ENCODE results near the gene TCEA2. TPM values are rescaled to one million over a fixed set of nuclear protein-coding genes. Genes with fewer than 3 reads are reported as not detected.

Gene TCEA2
- total RNA-seq, 2 experiments from 2014 or later = 36.4 to 71.2 TPM

DNA sequence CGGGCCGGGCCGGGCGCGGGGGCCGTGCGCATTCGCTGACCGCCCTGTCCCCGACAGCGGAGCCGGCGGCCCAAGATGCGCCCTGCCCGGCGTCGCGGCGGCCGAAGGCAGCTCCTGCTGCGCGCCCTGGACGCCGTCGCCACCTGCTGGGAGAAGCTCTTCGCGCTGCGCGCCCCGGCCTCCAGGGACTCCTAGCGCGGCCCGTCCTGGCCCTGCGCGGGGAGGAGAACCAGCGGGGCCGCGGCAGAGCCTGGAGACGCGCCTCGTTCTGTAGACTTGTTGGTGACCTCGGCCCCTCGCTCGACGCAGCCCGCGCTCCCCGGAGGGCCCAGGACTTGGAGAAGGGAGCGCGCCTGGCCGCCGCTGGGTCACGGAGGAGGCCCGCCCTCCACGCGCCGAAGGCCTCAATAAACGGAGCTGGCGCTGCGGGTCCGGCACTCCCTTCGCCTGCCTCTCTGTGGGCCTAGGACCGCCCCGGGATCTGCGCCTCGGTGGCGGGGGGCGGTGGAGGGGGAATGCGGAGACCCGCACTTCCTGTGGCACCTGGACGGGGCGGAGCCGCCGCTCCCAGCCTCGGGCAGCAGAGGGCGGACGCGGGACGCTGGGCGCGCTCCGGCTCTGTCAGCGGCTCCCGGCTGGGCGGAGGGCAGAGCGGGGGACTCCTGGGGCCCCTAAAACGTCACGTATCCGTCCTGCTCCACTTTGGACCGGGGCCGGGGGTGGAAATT lies 24.3 kb upstream of the TCEA2 start:
- Histone ChIP-seq H3K79me2 (ENCODE audit: insufficient read depth, low read depth, low read length) (no peaks in the 10 kb centered on the region), H4K20me1 (ENCODE audit: insufficient read depth, low read length) (no peaks in the 10 kb centered on the region), H3K4me3 (ENCODE audit: low read depth, low read length, poor library complexity, severe bottlenecking) (peak overlapping the region; percentile 63), H3K9me3 (ENCODE audit: low read length) (no peaks in the 10 kb centered on the region), H3K4me1 (ENCODE audit: insufficient read depth, low read length, poor library complexity, severe bottlenecking) (peaks cover 45% of the 10 kb centered on the region), H2AFZ (ENCODE audit: low read length) (peak overlapping the region; percentile 52; the same call in 1 of the 2 replicates), H3K9me2 (ENCODE audit: insufficient read depth, low read length) (no peaks in the 10 kb centered on the region), H3K36me3 (ENCODE audit: insufficient read depth, low read length) (peaks cover 9% of the 10 kb centered on the region; the same call in 1 of the 2 replicates), H3K4me2 (ENCODE audit: low read length) (peak overlapping the region; percentile 86), H3K27ac (ENCODE audit: low read depth, low read length, poor library complexity, severe bottlenecking) (no peak overlapping the region)
- DNase-seq (ENCODE audit: low spot score) = peak; percentile 80
- TF ChIP-seq, protein P1, sequence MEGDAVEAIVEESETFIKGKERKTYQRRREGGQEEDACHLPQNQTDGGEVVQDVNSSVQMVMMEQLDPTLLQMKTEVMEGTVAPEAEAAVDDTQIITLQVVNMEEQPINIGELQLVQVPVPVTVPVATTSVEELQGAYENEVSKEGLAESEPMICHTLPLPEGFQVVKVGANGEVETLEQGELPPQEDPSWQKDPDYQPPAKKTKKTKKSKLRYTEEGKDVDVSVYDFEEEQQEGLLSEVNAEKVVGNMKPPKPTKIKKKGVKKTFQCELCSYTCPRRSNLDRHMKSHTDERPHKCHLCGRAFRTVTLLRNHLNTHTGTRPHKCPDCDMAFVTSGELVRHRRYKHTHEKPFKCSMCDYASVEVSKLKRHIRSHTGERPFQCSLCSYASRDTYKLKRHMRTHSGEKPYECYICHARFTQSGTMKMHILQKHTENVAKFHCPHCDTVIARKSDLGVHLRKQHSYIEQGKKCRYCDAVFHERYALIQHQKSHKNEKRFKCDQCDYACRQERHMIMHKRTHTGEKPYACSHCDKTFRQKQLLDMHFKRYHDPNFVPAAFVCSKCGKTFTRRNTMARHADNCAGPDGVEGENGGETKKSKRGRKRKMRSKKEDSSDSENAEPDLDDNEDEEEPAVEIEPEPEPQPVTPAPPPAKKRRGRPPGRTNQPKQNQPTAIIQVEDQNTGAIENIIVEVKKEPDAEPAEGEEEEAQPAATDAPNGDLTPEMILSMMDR (conservative IDR thresholded peaks at IDR 0.05; ENCODE audit: low read length) = peak; percentile 73
- no peak for TF ChIP-seq EZH2phosphoT487 (IDR thresholded peaks at IDR 0.05; ENCODE audit: borderline replicate concordance, low read depth, low read length)
- intact Hi-C loops (cut with micrococcal nuclease; ENCODE audit: unreplicated experiment) = loop anchor here (1.0 kb wide), 1 partner anchor 84 kb away; no protein-coding TSS in a partner anchor
- POLR2A ChIA-PET = no interaction called here
- BruUV-seq (replicated peaks) = no TSS peak
- CTCF ChIA-PET (ENCODE audit: unreplicated experiment) = interaction anchor here (0.6 to 0.8 kb wide), 3 partner anchors 58 to 217 kb away, joined by 3 to 7 read pairs (median 3); partner anchors contain the start of genes PCMTD2 and PRPF6

DNA sequence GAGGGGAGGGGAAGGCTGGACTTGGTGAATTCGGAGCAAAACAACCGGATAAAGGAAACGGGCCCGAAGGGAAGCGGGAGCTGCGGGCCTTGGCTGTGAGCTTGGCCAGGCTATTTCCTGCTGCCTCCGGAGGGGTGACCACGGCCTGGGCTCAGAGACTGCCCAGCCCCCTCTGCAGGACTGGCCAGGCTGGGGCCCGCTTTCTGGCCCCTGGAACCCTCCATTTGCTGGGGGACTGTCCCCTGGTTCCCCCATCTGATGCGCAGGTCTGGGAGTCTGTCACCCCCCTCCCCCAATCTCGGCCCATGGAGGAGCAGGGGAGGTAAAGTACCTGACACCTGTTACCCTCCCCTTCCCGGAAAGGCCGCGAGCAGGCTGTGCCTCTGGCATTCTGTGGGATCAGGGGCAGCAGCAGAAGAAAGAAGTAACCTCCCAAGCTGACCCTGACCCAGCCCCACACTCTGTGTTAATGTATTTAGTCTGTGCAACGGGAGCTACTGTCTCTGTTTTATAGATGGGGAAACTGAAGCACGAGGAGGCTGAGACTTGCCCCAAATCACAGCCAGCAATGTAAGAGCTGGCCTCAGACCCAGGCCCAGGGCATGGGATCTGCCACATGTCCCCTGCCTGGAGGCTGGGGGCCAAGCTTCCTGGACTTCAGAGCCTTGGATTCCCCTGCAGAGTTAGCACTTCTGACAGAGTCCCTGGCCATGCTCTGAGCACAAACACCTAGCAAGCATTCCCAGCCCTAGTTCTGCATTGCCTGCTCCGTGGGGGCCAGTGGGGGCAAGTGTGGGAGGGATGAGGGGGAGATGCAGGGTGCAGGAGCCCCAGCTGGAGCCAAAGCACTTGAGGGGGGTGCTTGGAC lies 23.5 kb upstream of the TCEA2 start:
- ChIA-PET CTCF (ENCODE audit: unreplicated experiment) (no interaction called here), POLR2A (interaction anchor here (1.1 kb wide), 1 partner anchor 59 kb away, joined by 3 read pairs; no protein-coding TSS in a partner anchor)
- H3K9me3 ChIP-seq (ENCODE audit: low read length) = no peaks in the 10 kb centered on the region
- intact Hi-C loops (cut with micrococcal nuclease; ENCODE audit: unreplicated experiment) = loop anchor here (1.0 kb wide), 1 partner anchor 83 kb away; no protein-coding TSS in a partner anchor
- peak overlapping the region; percentile 52; the same call in 1 of the 2 replicates for H2AFZ ChIP-seq (ENCODE audit: low read length)
- H3K4me2 ChIP-seq (ENCODE audit: low read length) = peak overlapping the region; percentile 86
- H3K79me2 ChIP-seq (ENCODE audit: insufficient read depth, low read depth, low read length) = no peaks in the 10 kb centered on the region
- H3K4me1 ChIP-seq (ENCODE audit: insufficient read depth, low read length, poor library complexity, severe bottlenecking) = peaks cover 45% of the 10 kb centered on the region
- no peaks in the 10 kb centered on the region for H4K20me1 ChIP-seq (ENCODE audit: insufficient read depth, low read length)
- no TSS peak for BruUV-seq (replicated peaks)
- peak overlapping the region; percentile 63 for H3K4me3 ChIP-seq (ENCODE audit: low read depth, low read length, poor library complexity, severe bottlenecking)
- no peaks in the 10 kb centered on the region for H3K9me2 ChIP-seq (ENCODE audit: insufficient read depth, low read length)
- H3K36me3 ChIP-seq (ENCODE audit: insufficient read depth, low read length) = peaks cover 4% of the 10 kb centered on the region; the same call in 1 of the 2 replicates
- no peak for DNase-seq (ENCODE audit: low spot score)
- TF ChIP-seq EZH2phosphoT487 (IDR thresholded peaks at IDR 0.05; ENCODE audit: borderline replicate concordance, low read depth, low read length) = no peak
- TF ChIP-seq, protein P1 (conservative IDR thresholded peaks at IDR 0.05; ENCODE audit: low read length) = no peak
- no peak overlapping the region for H3K27ac ChIP-seq (ENCODE audit: low read depth, low read length, poor library complexity, severe bottlenecking)
